ENCODE data around the gene RUNX1. TPM values are rescaled to one million over a fixed set of nuclear protein-coding genes. Genes with fewer than 3 reads are reported as not detected.

RUNX1 gene
- total RNA-seq, 2 experiments from 2014 or later = 52.0 to 54.0 TPM

DNA sequence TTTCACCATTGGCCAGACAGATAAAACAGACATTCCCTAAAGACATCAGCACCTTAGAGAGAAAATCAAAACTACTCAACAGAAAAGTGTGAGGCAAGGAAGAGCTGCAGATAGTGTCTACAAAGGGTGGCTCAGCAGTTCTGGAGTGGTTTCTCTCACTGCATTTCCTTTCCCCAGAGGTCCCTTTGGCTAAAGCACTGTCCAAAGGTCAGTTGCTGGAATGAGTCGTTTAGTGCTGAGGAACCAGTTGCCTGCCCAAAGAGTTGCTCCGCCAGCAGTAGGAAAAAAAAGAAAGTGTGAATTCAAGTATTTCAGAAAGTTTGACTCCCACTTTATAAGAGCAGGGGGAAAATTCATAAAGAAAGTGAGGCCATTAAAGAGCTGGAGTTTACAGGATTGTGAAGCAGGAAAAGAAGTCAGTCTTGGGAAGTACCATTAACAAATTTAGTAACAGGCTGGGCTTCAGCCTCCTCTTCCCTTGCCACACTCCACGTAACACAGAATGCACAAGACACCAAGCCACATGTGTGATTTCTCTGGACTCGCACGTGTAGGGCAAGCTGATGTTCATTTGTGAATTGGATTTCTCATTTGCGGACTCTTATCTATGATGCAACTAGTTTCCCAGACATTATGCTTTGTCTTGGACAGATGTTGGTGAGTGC is 122.2 kb downstream of the RUNX1 start:
- Mint-ChIP-seq H3K9me3 (peaks cover 12% of the 10 kb centered on the region), H3K4me3 (no peak overlapping the region), H3K27ac (no peak overlapping the region), H3K4me1 (peaks cover 40% of the 10 kb centered on the region), H3K36me3 (ENCODE audit: low read depth) (peaks cover 36% of the 10 kb centered on the region), H3K27me3 (no peaks in the 10 kb centered on the region)
- CTCF ChIA-PET = interaction anchor here (0.6 to 1.7 kb wide), 4 partner anchors 16 to 360 kb away, joined by 3 read pairs; no protein-coding TSS in a partner anchor
- DNase-seq = no peak
- POLR2A ChIA-PET = no interaction called here

GRCh38 chr21:34925597-34925996 is 123.5 kb downstream of the RUNX1 start:
- CTCF ChIA-PET = no interaction called here
- H3K36me3 Mint-ChIP-seq (ENCODE audit: low read depth) = peaks cover 36% of the 10 kb centered on the region
- H3K4me1 Mint-ChIP-seq = peaks cover 37% of the 10 kb centered on the region
- H3K27ac Mint-ChIP-seq = no peak overlapping the region
- peaks cover 12% of the 10 kb centered on the region for H3K9me3 Mint-ChIP-seq
- H3K27me3 Mint-ChIP-seq = no peaks in the 10 kb centered on the region
- no peak for DNase-seq
- no peak overlapping the region for H3K4me3 Mint-ChIP-seq
- POLR2A ChIA-PET = no interaction called here

- peaks cover 16% of the 10 kb centered on the region for H3K9me3 Mint-ChIP-seq
- H3K36me3 Mint-ChIP-seq (ENCODE audit: low read depth) = peaks cover 39% of the 10 kb centered on the region
- H3K4me3 Mint-ChIP-seq = no peak overlapping the region
- no peak overlapping the region for H3K27ac Mint-ChIP-seq
- POLR2A ChIA-PET = no interaction called here
- H3K4me1 Mint-ChIP-seq = peaks cover 36% of the 10 kb centered on the region
- no peaks in the 10 kb centered on the region for H3K27me3 Mint-ChIP-seq
- DNase-seq = no peak
- CTCF ChIA-PET = no interaction called here
Observed at GRCh38 chr21:34924771-34925419, 124.2 kb downstream of the RUNX1 start.

- Mint-ChIP-seq H3K4me1 (peaks cover 36% of the 10 kb centered on the region), H3K4me3 (no peak overlapping the region), H3K27me3 (no peaks in the 10 kb centered on the region), H3K27ac (no peak overlapping the region), H3K36me3 (ENCODE audit: low read depth) (peaks cover 39% of the 10 kb centered on the region), H3K9me3 (peaks cover 16% of the 10 kb centered on the region)
- no peak for DNase-seq
- ChIA-PET CTCF (no interaction called here), POLR2A (no interaction called here)
Observed at GRCh38 chr21:34924194-34924593, 124.9 kb downstream of the RUNX1 start.

GRCh38 chr21:34923626-34924025 is 125.5 kb downstream of the RUNX1 start:
- no peak for DNase-seq
- CTCF ChIA-PET = no interaction called here
- Mint-ChIP-seq H3K9me3 (peaks cover 16% of the 10 kb centered on the region), H3K27me3 (no peaks in the 10 kb centered on the region), H3K4me1 (peaks cover 34% of the 10 kb centered on the region), H3K4me3 (no peak overlapping the region), H3K36me3 (ENCODE audit: low read depth) (peaks cover 39% of the 10 kb centered on the region), H3K27ac (no peak overlapping the region)
- POLR2A ChIA-PET = no interaction called here

DNA sequence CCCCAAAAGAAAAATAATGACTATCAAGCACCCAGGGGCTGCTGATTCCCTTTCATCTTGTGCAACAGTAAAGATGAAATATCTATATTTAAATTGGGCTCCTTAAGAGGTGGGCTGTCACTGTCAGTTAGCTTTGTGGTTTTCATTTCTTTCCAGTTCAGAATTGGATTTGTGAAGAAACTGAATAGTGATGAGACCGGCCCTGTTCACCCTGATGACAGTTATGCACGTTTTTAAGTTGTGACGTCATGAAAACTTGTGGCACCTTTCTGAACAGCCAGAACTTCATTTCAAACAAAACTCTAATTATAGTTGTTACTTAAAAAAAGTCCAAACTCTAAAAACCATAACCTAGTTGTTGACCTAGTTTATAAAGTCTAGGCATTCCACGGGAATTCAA is 125.9 kb downstream of the RUNX1 start:
- CTCF ChIA-PET = no interaction called here
- H3K4me3 Mint-ChIP-seq = no peak overlapping the region
- peaks cover 16% of the 10 kb centered on the region for H3K9me3 Mint-ChIP-seq
- H3K27me3 Mint-ChIP-seq = no peaks in the 10 kb centered on the region
- POLR2A ChIA-PET = no interaction called here
- H3K36me3 Mint-ChIP-seq (ENCODE audit: low read depth) = peaks cover 39% of the 10 kb centered on the region
- no peak overlapping the region for H3K27ac Mint-ChIP-seq
- peaks cover 34% of the 10 kb centered on the region for H3K4me1 Mint-ChIP-seq
- DNase-seq = no peak

- ChIA-PET CTCF (no interaction called here), POLR2A (no interaction called here)
- DNase-seq = no peak
- H3K27me3 Mint-ChIP-seq = no peaks in the 10 kb centered on the region
- H3K4me3 Mint-ChIP-seq = no peak overlapping the region
- H3K9me3 Mint-ChIP-seq = peaks cover 16% of the 10 kb centered on the region
- H3K4me1 Mint-ChIP-seq = peaks cover 34% of the 10 kb centered on the region
- H3K36me3 Mint-ChIP-seq (ENCODE audit: low read depth) = peaks cover 40% of the 10 kb centered on the region
- H3K27ac Mint-ChIP-seq = no peak overlapping the region
Observed at GRCh38 chr21:34922479-34922878, 126.6 kb downstream of the RUNX1 start.

DNA sequence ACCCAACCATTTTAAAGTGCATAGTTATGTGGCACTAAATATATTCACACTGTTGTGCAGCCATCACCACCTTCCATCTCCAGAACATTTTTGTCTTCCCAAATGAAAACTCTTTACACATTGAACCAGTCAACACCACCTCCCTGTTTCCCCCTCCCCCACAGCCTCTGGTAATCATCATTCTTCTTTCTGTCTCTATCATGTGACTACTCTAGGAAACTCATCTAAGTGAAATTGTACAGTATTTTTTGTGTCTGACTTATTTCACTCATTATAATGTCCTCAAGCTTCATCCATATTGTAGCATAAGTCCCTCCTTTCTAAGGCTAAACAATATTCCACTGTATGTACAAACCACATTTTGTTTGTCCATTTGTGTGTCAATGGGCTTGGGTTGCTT is 128.0 kb downstream of the RUNX1 start:
- POLR2A ChIA-PET = no interaction called here
- CTCF ChIA-PET = interaction anchor here (1.0 kb wide), 1 partner anchor 15 kb away, joined by 3 read pairs; no protein-coding TSS in a partner anchor
- Mint-ChIP-seq H3K27me3 (no peaks in the 10 kb centered on the region), H3K9me3 (peaks cover 16% of the 10 kb centered on the region), H3K4me3 (no peak overlapping the region), H3K36me3 (ENCODE audit: low read depth) (peaks cover 39% of the 10 kb centered on the region), H3K27ac (no peak overlapping the region), H3K4me1 (peaks cover 28% of the 10 kb centered on the region)
- DNase-seq = no peak

DNA sequence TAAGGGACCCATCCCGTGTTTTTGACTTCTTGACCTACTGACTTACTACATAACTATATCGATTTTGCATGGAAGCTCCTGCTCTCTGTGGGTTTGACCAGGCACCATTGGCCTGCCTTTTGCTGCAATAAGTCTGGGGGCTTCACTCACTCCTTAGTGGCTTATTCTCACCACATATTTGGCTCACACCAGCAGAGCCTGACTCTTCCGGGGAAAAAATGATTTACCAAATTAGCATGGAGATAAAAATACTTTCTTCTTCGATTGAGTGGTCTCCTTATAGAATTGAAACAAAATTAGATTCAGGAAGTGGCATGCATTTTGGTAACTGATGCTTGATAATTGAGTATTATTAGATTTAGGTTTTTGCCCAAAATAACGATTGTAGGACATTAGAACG is 129.7 kb downstream of the RUNX1 start:
- peaks cover 29% of the 10 kb centered on the region for H3K36me3 Mint-ChIP-seq (ENCODE audit: low read depth)
- H3K27ac Mint-ChIP-seq = no peak overlapping the region
- peaks cover 10% of the 10 kb centered on the region for H3K9me3 Mint-ChIP-seq
- ChIA-PET POLR2A (no interaction called here), CTCF (no interaction called here)
- H3K4me3 Mint-ChIP-seq = no peak overlapping the region
- no peaks in the 10 kb centered on the region for H3K27me3 Mint-ChIP-seq
- no peak for DNase-seq
- peaks cover 20% of the 10 kb centered on the region for H3K4me1 Mint-ChIP-seq

- ChIA-PET POLR2A (no interaction called here), CTCF (interaction anchor here (1.5 kb wide), 1 partner anchor 9 kb away, joined by 3 read pairs; no protein-coding TSS in a partner anchor)
- Mint-ChIP-seq H3K4me3 (no peak overlapping the region), H3K9me3 (peaks cover 3% of the 10 kb centered on the region), H3K27me3 (no peaks in the 10 kb centered on the region), H3K27ac (no peak overlapping the region), H3K36me3 (ENCODE audit: low read depth) (peaks cover 16% of the 10 kb centered on the region), H3K4me1 (peaks cover 9% of the 10 kb centered on the region)
- DNase-seq = no peak
Observed at GRCh38 chr21:34916446-34916845, 132.7 kb downstream of the RUNX1 start.

GRCh38 chr21:34915364-34915841 is 133.7 kb downstream of the RUNX1 start:
- no peak for DNase-seq
- H3K36me3 Mint-ChIP-seq (ENCODE audit: low read depth) = peaks cover 13% of the 10 kb centered on the region
- H3K4me1 Mint-ChIP-seq = peaks cover 8% of the 10 kb centered on the region
- ChIA-PET POLR2A (no interaction called here), CTCF (interaction anchor here (1.5 kb wide), 1 partner anchor 7 kb away, joined by 3 read pairs; no protein-coding TSS in a partner anchor)
- no peaks in the 10 kb centered on the region for H3K27me3 Mint-ChIP-seq
- peaks cover 3% of the 10 kb centered on the region for H3K9me3 Mint-ChIP-seq
- H3K27ac Mint-ChIP-seq = no peak overlapping the region
- no peak overlapping the region for H3K4me3 Mint-ChIP-seq

GRCh38 chr21:34914239-34914638 is 134.9 kb downstream of the RUNX1 start:
- CTCF ChIA-PET = no interaction called here

GRCh38 chr21:34913811-34914210 is 135.3 kb downstream of the RUNX1 start:
- CTCF ChIA-PET = no interaction called here
- no peak overlapping the region for H3K27ac Mint-ChIP-seq
- H3K4me3 Mint-ChIP-seq = no peak overlapping the region
- peaks cover 9% of the 10 kb centered on the region for H3K36me3 Mint-ChIP-seq (ENCODE audit: low read depth)
- DNase-seq = no peak
- no peaks in the 10 kb centered on the region for H3K9me3 Mint-ChIP-seq
- peaks cover 17% of the 10 kb centered on the region for H3K4me1 Mint-ChIP-seq
- POLR2A ChIA-PET = no interaction called here
- no peaks in the 10 kb centered on the region for H3K27me3 Mint-ChIP-seq

More at GRCh38 chr21:34914239-34914638, 134.9 kb downstream of the RUNX1 start:
- DNase-seq = no peak
- POLR2A ChIA-PET = no interaction called here
- Mint-ChIP-seq H3K27me3 (no peaks in the 10 kb centered on the region), H3K27ac (no peak overlapping the region), H3K9me3 (no peaks in the 10 kb centered on the region), H3K4me1 (peaks cover 13% of the 10 kb centered on the region), H3K36me3 (ENCODE audit: low read depth) (peaks cover 9% of the 10 kb centered on the region), H3K4me3 (no peak overlapping the region)

Data from activated CD4-positive, alpha-beta T cell treated with anti-CD3 and anti-CD28 coated beads, Interleukin-2, amount 10 ng/mL, durations not matched to agents 7 days and 5 days (primary cell).